K562 (cell line): ENCODE data around the gene DCTN2. TPM values are rescaled to one million over a fixed set of nuclear protein-coding genes. Genes with fewer than 3 reads are reported as not detected.
A peak's percentile ranks its signal among the peaks of the same experiment; 100 is the strongest.

ENCODE experiments used
- ATAC-seq: fragments of 200-7000 bp; cut with Tn5 transposase; 3 replicates; pipeline ENCODE4 v1.9.1; 2020; ENCODE audit warnings: moderate library complexity
- BruUV-seq: library from RNA; stranded (reverse); fragments of 400-500 nt; replicated peaks from 2 replicates; lab custom pipeline; 2021; lab: Mats Ljungman, UMichigan
- CTCF ChIA-PET: fragments of 300-600 bp; formaldehyde crosslinking; extraction: SDS; loops from one replicate; lab custom pipeline; 2021; ENCODE audit warnings: low intra/inter-chr PET ratio; lab: Yijun Ruan, JAX
- POLR2A ChIA-PET: fragments of 300-600, 350-650 bp; sonication (Branson Sonifier 250); formaldehyde crosslinking; extraction: SDS; loops from one replicate; lab custom pipeline; 2021; ENCODE audit warnings: antibody characterized with exemption, inconsistent platforms; lab: Yijun Ruan, JAX
- DNase-seq, 4 experiments: peaks; one replicate each; pipeline versions ENCODE4 v3.0.0 to v3.0.0-alpha.2; 2011 to 2018; ENCODE audit warnings: low spot score in 3 of 4, mixed read lengths in 3 of 4; ENCODE audit errors: extremely low read depth in 1 of 4
- FAIRE-seq: peaks from 2 replicates; lab custom pipeline; 2011; peaks lifted over from hg19 to GRCh38; lab: Jason Lieb, UNC
- H2AFZ ChIP-seq: 2 replicates; pipeline ENCODE4 v1.6.0; 2011; ENCODE audit warnings: low read depth, low read length, control low read depth, inconsistent platforms
- H3K27ac ChIP-seq: fragments of 200-600 bp; 3 replicates; pipeline ENCODE4 v1.8.0; 2011; ENCODE audit warnings: low read depth, mild to moderate bottlenecking, control low read depth, inconsistent platforms, low read length, moderate library complexity, mixed read lengths; ENCODE audit errors: extremely low read depth
- H3K27me3 ChIP-seq, 2 experiments: fragments of 300-600 bp in 1 of 2; 2 replicates in 1 of 2; 3 replicates in 1 of 2; pipeline versions ENCODE4 v1.6.0 to v1.8.0; 2011; ENCODE audit warnings: inconsistent platforms in 2 of 2, low read length in 2 of 2, mild to moderate bottlenecking in 1 of 2, mixed read lengths in 1 of 2, moderate library complexity in 1 of 2; ENCODE audit not compliant: control insufficient read depth in 2 of 2, insufficient read depth in 2 of 2
- H3K36me3 ChIP-seq: fragments of 300-600 bp; 3 replicates; pipeline ENCODE4 v1.8.0; 2011; ENCODE audit warnings: mild to moderate bottlenecking, low read length, inconsistent platforms; ENCODE audit not compliant: control insufficient read depth, insufficient read depth
- H3K4me1 ChIP-seq, 2 experiments: fragments of 200-600 bp in 1 of 2; replicated peaks in 1 of 2; 2 replicates in 1 of 2; 3 replicates in 1 of 2; pipeline versions ENCODE4 v1.5.1 to v1.8.0; 2011; ENCODE audit warnings: inconsistent platforms in 2 of 2, low read length in 2 of 2, mild to moderate bottlenecking in 1 of 2, mixed read lengths in 1 of 2, moderate library complexity in 1 of 2; ENCODE audit not compliant: control insufficient read depth in 2 of 2, insufficient read depth in 2 of 2
- H3K4me2 ChIP-seq: 2 replicates; pipeline ENCODE4 v1.6.1; 2011; ENCODE audit warnings: low read length, control low read depth, inconsistent platforms, mixed read lengths; ENCODE audit not compliant: insufficient read depth
- H3K4me3 ChIP-seq: fragments of 200-600 bp; sonication (generic), shearing (Covaris generic); 2 replicates; pipeline ENCODE4 v1.5.1; 2016; ENCODE audit warnings: control low read depth, inconsistent platforms
- H3K79me2 ChIP-seq: fragments of 200-600 bp; 3 replicates; pipeline ENCODE4 v1.8.0; 2011; ENCODE audit warnings: low read length, inconsistent platforms; ENCODE audit not compliant: control insufficient read depth, insufficient read depth
- H3K9ac ChIP-seq, 2 experiments: 2 replicates each; pipeline versions ENCODE4 v1.6.0 to v1.6.1; 2011; ENCODE audit warnings: low read depth in 2 of 2, low read length in 2 of 2, control low read depth in 1 of 2, inconsistent platforms in 1 of 2, mild to moderate bottlenecking in 1 of 2, mixed read lengths in 1 of 2; ENCODE audit not compliant: insufficient read depth in 1 of 2
- H3K9me1 ChIP-seq: one replicate; pipeline ENCODE4 v1.6.0; 2011; ENCODE audit warnings: inconsistent platforms, mild to moderate bottlenecking, low read length, moderate library complexity; ENCODE audit not compliant: control insufficient read depth, insufficient read depth
- H3K9me3 ChIP-seq: replicated peaks from 2 replicates; pipeline ENCODE4 v1.5.1; 2011; ENCODE audit warnings: low read depth, low read length, inconsistent platforms; ENCODE audit not compliant: control insufficient read depth, insufficient read depth
- H4K20me1 ChIP-seq: replicated peaks from 2 replicates; pipeline ENCODE4 v1.6.1; 2011; ENCODE audit warnings: low read length, inconsistent platforms, mixed read lengths; ENCODE audit not compliant: control insufficient read depth, insufficient read depth
- BDP1 ChIP-seq: IDR thresholded peaks from 3 replicates; pipeline ENCODE4 v1.6.1; 2011; ENCODE audit not compliant: insufficient read length, insufficient read depth
- HNRNPUL1 ChIP-seq: fragments of 200-400 bp; formaldehyde crosslinking; IDR thresholded peaks from 2 replicates; pipeline ENCODE4 v1.6.1; 2017; ENCODE audit warnings: low read length
- LARP7 ChIP-seq: fragments of 450-650 bp; IDR thresholded peaks from 2 replicates; pipeline ENCODE4 v1.6.1; 2016
- MAX ChIP-seq: sonication (generic); formaldehyde crosslinking; IDR thresholded peaks from 2 replicates; pipeline ENCODE4 v1.9.0; 2022; ENCODE audit warnings: mild to moderate bottlenecking, missing genetic modification reagents
- MCM7 ChIP-seq, 2 experiments: fragments of 450-650 bp; IDR thresholded peaks; 2 replicates each; pipeline ENCODE4 v1.6.1; 2016 to 2018
- POLR2AphosphoS5 ChIP-seq: IDR thresholded peaks from 2 replicates; pipeline ENCODE4 v1.6.1; 2011; ENCODE audit warnings: mild to moderate bottlenecking, low read depth, low read length, moderate library complexity; ENCODE audit not compliant: control insufficient read depth, insufficient read depth
- PRDM10 ChIP-seq: fragments of 450-650 bp; IDR thresholded peaks from 2 replicates; pipeline ENCODE4 v1.6.1; 2018; ENCODE audit not compliant: partially characterized antibody
- RAD51 ChIP-seq: fragments of 450-650 bp; IDR thresholded peaks from 2 replicates; pipeline ENCODE4 v1.7.1; 2016; ENCODE audit warnings: low read depth, mild to moderate bottlenecking, borderline replicate concordance
- SMAD3 ChIP-seq: fragments of 450-650 bp; formaldehyde crosslinking; conservative IDR thresholded peaks from 2 replicates; pipeline ENCODE4 v1.4.0; 2020; ENCODE audit warnings: mild to moderate bottlenecking
- SMARCA4 ChIP-seq: fragments of 450-650 bp; IDR thresholded peaks from 2 replicates; pipeline ENCODE4 v1.6.1; 2016
- UBTF ChIP-seq, 2 experiments: IDR thresholded peaks; 2 replicates each; pipeline ENCODE4 v1.6.1; 2012; ENCODE audit warnings: improper control_type of control experiment in 2 of 2, low read depth in 2 of 2, low read length in 2 of 2, borderline replicate concordance in 1 of 2
- ZBED1 ChIP-seq: IDR thresholded peaks from 2 replicates; pipeline ENCODE4 v1.6.1; 2014
- ZNF197 ChIP-seq: fragments of 200-800 bp; sonication (Bioruptor generic); IDR thresholded peaks from 2 replicates; pipeline ENCODE4 v1.6.1; 2016; ENCODE audit warnings: low read depth, missing genetic modification characterization, missing compliant biosample characterization
- ZNF639 ChIP-seq, 2 experiments: fragments of 200-800 bp in 1 of 2; sonication (Bioruptor generic) in 1 of 2; sonication (generic) in 1 of 2; formaldehyde crosslinking in 1 of 2; IDR thresholded peaks in 1 of 2; conservative IDR thresholded peaks in 1 of 2; 2 replicates each; pipeline versions ENCODE4 v1.5.0 to v1.6.1; 2016 to 2020; ENCODE audit warnings: missing compliant biosample characterization in 1 of 2, missing genetic modification characterization in 1 of 2, missing genetic modification reagents in 1 of 2
- in situ Hi-C: fragments of 300-500 bp; cut with MboI; formaldehyde crosslinking; loops from 4 replicates; pipeline ENCODE4 v1.15.0; 2018; ENCODE audit warnings: inconsistent platforms, mixed read lengths
- intact Hi-C: fragments of 100-400 bp; cut with micrococcal nuclease; formaldehyde crosslinking; loops from 2 replicates; pipeline ENCODE4 v1.14.2; 2022
- polyA plus RNA-seq, 8 experiments: library from polyadenylated mRNA; depleted of rRNA in 4 of 8; stranded (reverse) in 5 of 8; unstranded in 3 of 8; fragments of >200 nt; fragmentation: Nextera tagmentation in 2 of 8; fragmentation: Illumina TruSeq in 1 of 8; extraction: Ambion mirVana in 2 of 8; extraction: Trizol in 1 of 8; gene quantifications; 2 replicates each; pipeline versions ENCODE4 v1.2.1 to v1.2.3, GENCODE V29; 2011 to 2014; ENCODE audit warnings: inconsistent platforms in 1 of 8, missing spikeins in 1 of 8
- total RNA-seq, 7 experiments: library from RNA; depleted of rRNA in 6 of 7; stranded (reverse); fragments of >200 nt in 6 of 7; fragmentation: Illumina TruSeq in 2 of 7; extraction: Trizol in 2 of 7; gene quantifications; 2 replicates each; pipeline versions ENCODE4 v1.2.1 to v1.2.3, GENCODE V29; 2011 to 2021; ENCODE audit warnings: low replicate concordance in 1 of 7

DCTN2 gene
- total and polyA plus RNA-seq, 9 of the 15 experiments (the other 6 are each of a cell fraction or from before 2014, with no cell fraction given), result 43.6 to 270 (median 125) TPM

GRCh38 chr12:57487055-57487596, 59.9 kb downstream of the DCTN2 start (continued):
- TF ChIP-seq ZNF197 (CRISPR knock-in tag) (no peak), SMAD3 (CRISPR knock-in tag) (no peak), RAD51 (no peak), SMARCA4 (0 out of 2 replicates have a peak, but pooled peaks have one; percentile 32)

GRCh38 chr12:57485695-57486094, 61.3 kb downstream of the DCTN2 start:
- H3K27ac ChIP-seq, result no peak overlapping the region
- H3K9me1 ChIP-seq, result peaks cover 3% of the 10 kb centered on the region
- no peak overlapping the region for H3K9ac ChIP-seq
- ChIA-PET POLR2A (interaction anchor here (1.0 to 1.3 kb wide), 3 partner anchors 16 to 147 kb away, joined by 3 to 4 read pairs (median 3); partner anchors contain the start of genes B4GALNT1 and DDIT3), CTCF (no interaction called here)
- no peak overlapping the region for H2AFZ ChIP-seq
- no peak overlapping the region for H3K4me3 ChIP-seq
- DNase-seq, result no peak
- H4K20me1 ChIP-seq, result no peaks in the 10 kb centered on the region
- ATAC-seq, result no peak
- in situ Hi-C loops, result no loop called here
- H3K9me3 ChIP-seq, result no peaks in the 10 kb centered on the region
- peaks cover 23% of the 10 kb centered on the region for H3K36me3 ChIP-seq
- no TSS peak for BruUV-seq
- H3K79me2 ChIP-seq, result peaks cover 29% of the 10 kb centered on the region
- FAIRE-seq, result no peak
- intact Hi-C loops, result loop anchor here (2.0 to 5.0 kb wide), 2 partner anchors 27 to 37 kb away; partner anchors contain the start of genes DDIT3, GLI1 and MBD6
- no peaks in the 10 kb centered on the region for H3K27me3 ChIP-seq
- H3K4me1 ChIP-seq, result peaks cover 7 to 15% of the 10 kb centered on the region in 2 experiments
- no peak overlapping the region for H3K4me2 ChIP-seq
- TF ChIP-seq UBTF (IDR thresholded peaks at IDR 0.05; ENCODE audit: borderline replicate concordance in 1 of 2, low read depth in 2 of 2, low read length in 2 of 2), result no peak
- TF ChIP-seq PRDM10, result no peak
- no peak for TF ChIP-seq MAX (CRISPR knock-in tag)
- TF ChIP-seq ZBED1, result no peak
- TF ChIP-seq BDP1, result no peak
- no peak for TF ChIP-seq MCM7 (IDR thresholded peaks at IDR 0.05)
- no peak for TF ChIP-seq LARP7
- TF ChIP-seq ZNF639 (CRISPR knock-in tag; conservative IDR thresholded peaks at IDR 0.05 in 1 of 2, IDR thresholded peaks at IDR 0.05 in 1 of 2), result no peak
- no peak for TF ChIP-seq POLR2AphosphoS5
- TF ChIP-seq HNRNPUL1, result no peak
